Activated B cell treated with CpG ODN at 0.5 μM for 24 hours (primary cell): ENCODE data around the gene CLCN2. TPM values are rescaled to one million over a fixed set of nuclear protein-coding genes. Genes with fewer than 3 reads are reported as not detected.

Experiments used
- ATAC-seq: fragments of 200-7000 bp; cut with Tn5 transposase; one replicate; pipeline ENCODE4 v1.10.0; 2021; ENCODE audit warnings: low read depth, mild to moderate bottlenecking, moderate library complexity
- CTCF ChIA-PET: fragments of 350-600 bp; sonication (Branson Sonifier 250); formaldehyde crosslinking; loops from one replicate; lab custom pipeline; 2021; ENCODE audit warnings: antibody characterized with exemption; lab: Charles Lee
- POLR2A ChIA-PET: fragments of 350-600 bp; sonication (Branson Sonifier 250); formaldehyde crosslinking; loops from one replicate; lab custom pipeline; 2021; ENCODE audit warnings: antibody characterized with exemption; lab: Charles Lee
- DNase-seq: peaks from one replicate; pipeline ENCODE4 v3.0.0; 2022
- H3K27ac Mint-ChIP-seq: one replicate; pipeline ENCODE4 v1.8.0; 2020; ENCODE audit warnings: mixed read lengths
- H3K27me3 Mint-ChIP-seq: one replicate; pipeline ENCODE4 v1.8.0; 2021; ENCODE audit warnings: mixed read lengths
- H3K36me3 Mint-ChIP-seq: one replicate; pipeline ENCODE4 v1.8.0; 2021; ENCODE audit warnings: low read depth, mixed read lengths
- H3K4me1 Mint-ChIP-seq: one replicate; pipeline ENCODE4 v1.8.0; 2021; ENCODE audit warnings: mixed read lengths
- H3K4me3 Mint-ChIP-seq: one replicate; pipeline ENCODE4 v1.8.0; 2020; ENCODE audit warnings: mild to moderate bottlenecking, mixed read lengths
- H3K9me3 Mint-ChIP-seq: one replicate; pipeline ENCODE4 v1.8.0; 2020; ENCODE audit warnings: mixed read lengths
- CTCF ChIP-seq: fragments of 200-600 bp; IDR thresholded peaks from one replicate; pipeline ENCODE4 v1.8.0; 2022; ENCODE audit warnings: antibody characterized with exemption, mild to moderate bottlenecking
- intact Hi-C: fragments of 100-400 bp; cut with micrococcal nuclease; formaldehyde crosslinking; loops from one replicate; pipeline ENCODE4 v1.15.1; 2024
- total RNA-seq: library from RNA; stranded (reverse); gene quantifications from 2 replicates; pipeline ENCODE4 v1.2.3, GENCODE V29; 2022

CLCN2 gene
- total RNA-seq, 1 donor from 2014 or later, result 3.4 TPM

DNA sequence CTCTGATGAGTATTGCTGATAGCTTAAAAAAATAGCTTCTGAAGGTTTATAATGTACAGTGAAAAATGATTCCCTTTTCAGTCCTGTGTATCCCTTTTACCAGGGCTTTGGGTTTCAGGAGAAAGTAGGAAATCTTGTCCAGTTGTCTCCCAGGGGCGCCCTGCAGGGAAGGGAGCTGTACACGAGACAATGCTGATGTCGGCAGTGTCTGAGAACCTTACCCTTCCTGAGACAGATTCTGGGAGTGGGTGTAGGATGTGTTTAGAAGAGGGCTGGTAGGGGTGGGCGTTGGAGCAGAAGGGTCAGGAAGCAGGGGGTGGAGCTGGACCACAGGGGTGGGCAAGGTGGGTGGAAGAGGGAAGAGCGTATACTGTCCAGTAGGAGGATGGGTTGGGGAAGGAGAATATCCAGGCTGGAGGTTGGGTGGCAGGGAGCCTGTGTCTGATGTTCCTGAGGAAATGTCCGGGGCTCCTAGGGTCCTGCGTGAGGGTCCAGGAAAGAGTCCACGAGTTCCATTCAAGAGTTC, 11.0 kb upstream of the CLCN2 start:
- DNase-seq (no peak), ATAC-seq (no peak)
- no peak overlapping the region for H3K27ac Mint-ChIP-seq
- peaks cover 23% of the 10 kb centered on the region for H3K36me3 Mint-ChIP-seq
- H3K9me3 Mint-ChIP-seq, result no peaks in the 10 kb centered on the region
- peaks cover 22% of the 10 kb centered on the region for H3K27me3 Mint-ChIP-seq
- ChIA-PET CTCF (interaction anchor here (1.2 to 5.3 kb wide), 6 partner anchors 9 to 189 kb away, joined by 3 to 75 read pairs (median 9); partner anchors contain the start of gene EPHB3), POLR2A (interaction anchor here (1.1 kb wide), 1 partner anchor 10 kb away, joined by 3 read pairs; no protein-coding TSS in a partner anchor)
- no peak for TF ChIP-seq CTCF
- no peak overlapping the region for H3K4me3 Mint-ChIP-seq
- intact Hi-C loops, result no loop called here
- H3K4me1 Mint-ChIP-seq, result peaks cover 2% of the 10 kb centered on the region

DNA sequence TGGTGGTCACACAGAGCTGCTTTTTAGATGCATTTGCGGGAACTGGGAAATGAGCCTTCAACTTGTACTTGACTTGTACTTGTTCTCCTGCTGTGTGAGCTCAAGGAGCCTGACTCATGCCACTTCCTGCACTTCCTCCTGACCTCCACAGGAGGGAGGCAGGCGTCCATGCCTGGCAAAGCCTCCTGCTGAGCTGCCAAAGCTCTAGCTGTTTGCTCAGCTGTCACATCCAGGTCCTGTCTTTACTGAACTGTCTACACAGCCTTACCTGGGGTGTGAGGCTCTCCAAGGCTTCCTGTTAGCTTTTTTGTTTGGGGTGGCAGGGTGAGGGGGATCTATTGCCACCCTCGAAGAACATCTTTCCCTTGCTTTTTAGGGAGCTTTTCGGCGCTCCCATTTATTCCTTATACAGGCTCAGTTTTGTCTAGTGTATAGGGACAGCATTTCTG, 10.2 kb upstream of the CLCN2 start:
- TF ChIP-seq CTCF, result no peak
- intact Hi-C loops, result loop anchor here (1.0 to 2.0 kb wide), 4 partner anchors 142 to 406 kb away; no protein-coding TSS in a partner anchor
- Mint-ChIP-seq H3K4me1 (peaks cover 2% of the 10 kb centered on the region), H3K27me3 (peaks cover 15% of the 10 kb centered on the region), H3K9me3 (no peaks in the 10 kb centered on the region), H3K36me3 (peaks cover 31% of the 10 kb centered on the region), H3K4me3 (no peak overlapping the region), H3K27ac (no peak overlapping the region)
- ChIA-PET POLR2A (no interaction called here), CTCF (interaction anchor here (0.6 to 5.3 kb wide), 11 partner anchors 9 to 377 kb away, joined by 3 to 75 read pairs (median 4); partner anchors contain the start of gene EPHB3)
- DNase-seq (no peak), ATAC-seq (peak; percentile 97)

DNA sequence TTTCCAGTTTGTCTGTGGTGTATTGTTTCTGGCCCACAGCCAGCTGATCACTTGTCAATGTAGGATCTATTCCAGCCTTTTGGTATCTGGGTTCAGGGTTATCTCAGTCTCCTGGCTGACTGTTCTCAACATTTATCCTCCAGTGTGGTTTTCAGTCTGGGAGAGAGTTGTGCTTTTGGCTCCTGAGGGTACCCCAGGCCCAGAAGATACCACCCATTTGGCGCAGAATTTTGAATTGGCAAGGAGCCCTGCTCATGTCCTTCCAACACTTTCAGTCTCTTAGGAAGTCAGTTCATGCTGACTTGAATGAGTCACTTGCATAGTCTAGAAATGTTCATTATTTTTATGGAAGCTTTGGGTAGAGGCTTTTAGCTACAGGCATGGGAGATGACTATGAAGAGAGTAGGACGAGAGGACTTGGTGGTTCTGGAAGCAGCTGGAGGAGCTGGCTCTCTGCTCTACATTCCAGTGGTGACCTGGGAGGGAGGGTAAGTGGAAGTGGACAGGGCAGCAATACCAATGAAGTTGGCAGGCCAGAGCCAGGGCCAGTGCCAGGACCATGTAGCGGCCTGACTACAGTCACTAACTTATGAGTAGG, 7.3 kb upstream of the CLCN2 start:
- H3K4me1 Mint-ChIP-seq, result peaks cover 14% of the 10 kb centered on the region
- ChIA-PET POLR2A (no interaction called here), CTCF (no interaction called here)
- intact Hi-C loops, result no loop called here
- H3K9me3 Mint-ChIP-seq, result no peaks in the 10 kb centered on the region
- H3K4me3 Mint-ChIP-seq, result no peak overlapping the region
- peaks cover 41% of the 10 kb centered on the region for H3K36me3 Mint-ChIP-seq
- H3K27ac Mint-ChIP-seq, result no peak overlapping the region
- DNase-seq (no peak), ATAC-seq (no peak)
- TF ChIP-seq CTCF, result no peak
- H3K27me3 Mint-ChIP-seq, result no peaks in the 10 kb centered on the region

DNA sequence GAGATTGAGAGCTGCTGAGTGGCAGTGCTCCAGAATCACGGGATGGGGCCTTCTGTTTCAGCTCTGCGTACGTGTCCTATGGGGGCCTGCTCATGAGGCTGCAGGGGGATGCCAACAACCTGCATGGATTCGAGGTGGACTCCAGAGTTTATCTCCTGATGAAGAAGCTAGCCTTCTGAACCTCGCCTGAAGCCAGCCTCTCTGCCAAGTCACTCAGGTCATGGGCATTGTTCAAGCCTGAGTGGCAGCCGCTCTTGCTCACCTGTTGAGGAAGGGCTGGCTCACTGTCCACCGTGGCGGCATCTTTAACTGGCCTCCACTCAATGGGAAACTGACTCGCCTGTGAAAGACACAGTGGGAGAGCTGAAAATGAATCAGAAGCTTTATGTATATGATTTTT, 6.7 kb upstream of the CLCN2 start:
- ChIA-PET POLR2A (no interaction called here), CTCF (no interaction called here)
- no peak for DNase-seq
- H3K27ac Mint-ChIP-seq, result no peak overlapping the region
- H3K4me1 Mint-ChIP-seq, result peaks cover 19% of the 10 kb centered on the region
- no peaks in the 10 kb centered on the region for H3K9me3 Mint-ChIP-seq
- no peak overlapping the region for H3K4me3 Mint-ChIP-seq
- intact Hi-C loops, result no loop called here
- H3K36me3 Mint-ChIP-seq, result peaks cover 46% of the 10 kb centered on the region
- H3K27me3 Mint-ChIP-seq, result no peaks in the 10 kb centered on the region
- TF ChIP-seq CTCF, result no peak
- ATAC-seq, result no peak

GRCh38 chr3:184366619-184367289, 5.3 kb upstream of the CLCN2 start:
- H3K4me1 Mint-ChIP-seq, result peaks cover 21% of the 10 kb centered on the region
- H3K27ac Mint-ChIP-seq, result no peak overlapping the region
- no peaks in the 10 kb centered on the region for H3K27me3 Mint-ChIP-seq
- no peaks in the 10 kb centered on the region for H3K9me3 Mint-ChIP-seq
- peaks cover 51% of the 10 kb centered on the region for H3K36me3 Mint-ChIP-seq
- H3K4me3 Mint-ChIP-seq, result no peak overlapping the region
- intact Hi-C loops, result no loop called here
- ChIA-PET CTCF (interaction anchor here (0.5 to 1.1 kb wide), 2 partner anchors 194 to 437 kb away, joined by 3 read pairs; partner anchors contain the start of gene EPHB3), POLR2A (no interaction called here)
- DNase-seq (no peak), ATAC-seq (no peak)
- TF ChIP-seq CTCF, result no peak
